ENCODE data around the gene HNRNPC. TPM values are rescaled to one million over a fixed set of nuclear protein-coding genes. Genes with fewer than 3 reads are reported as not detected.
"Not testable (repeated sequence)": the region's sequence is repeated elsewhere in the genome, so short reads cannot be mapped to it uniquely, and the experiment has no call there.

The HNRNPC gene
- total RNA-seq, 1 donor from 2014 or later = 958 TPM

DNA sequence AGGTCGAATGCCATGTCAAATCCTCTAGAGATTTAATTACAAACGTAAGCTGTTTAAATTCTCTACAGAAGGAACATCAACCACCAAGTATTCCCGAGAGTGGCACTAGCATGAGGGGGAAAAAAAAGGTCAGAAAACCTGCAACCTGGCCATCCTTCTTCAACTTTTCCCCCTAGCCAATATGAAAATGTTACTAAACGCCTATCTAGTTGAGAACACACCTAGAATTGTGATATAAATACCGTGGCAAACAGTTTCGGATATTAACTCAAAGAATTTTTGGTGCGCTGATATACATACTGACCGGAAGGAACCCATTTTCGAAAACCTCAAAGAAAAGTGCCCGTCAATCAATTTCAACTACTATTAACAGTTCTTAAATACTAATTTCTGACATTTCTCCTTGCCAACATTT, 1.8 kb downstream of the HNRNPC start:
- peak overlapping the region; percentile 100 for H3K27ac Mint-ChIP-seq
- peak overlapping the region; percentile 99 for H3K4me3 Mint-ChIP-seq
- H3K4me1 Mint-ChIP-seq (ENCODE audit: low read depth) = peaks cover 53% of the 10 kb centered on the region
- DNase-seq (ENCODE audit: low spot score) = no peak
- H3K9me3 Mint-ChIP-seq = no peaks in the 10 kb centered on the region
- peaks cover 57% of the 10 kb centered on the region for H3K36me3 Mint-ChIP-seq (ENCODE audit: low read depth)
- H3K27me3 Mint-ChIP-seq (ENCODE audit: insufficient read depth) = no peaks in the 10 kb centered on the region
- intact Hi-C loops (cut with micrococcal nuclease) = loop anchor here (5.0 kb wide), 3 partner anchors 165 to 1270 kb away; partner anchors contain the start of genes PIP4P1 and TMEM253

DNA sequence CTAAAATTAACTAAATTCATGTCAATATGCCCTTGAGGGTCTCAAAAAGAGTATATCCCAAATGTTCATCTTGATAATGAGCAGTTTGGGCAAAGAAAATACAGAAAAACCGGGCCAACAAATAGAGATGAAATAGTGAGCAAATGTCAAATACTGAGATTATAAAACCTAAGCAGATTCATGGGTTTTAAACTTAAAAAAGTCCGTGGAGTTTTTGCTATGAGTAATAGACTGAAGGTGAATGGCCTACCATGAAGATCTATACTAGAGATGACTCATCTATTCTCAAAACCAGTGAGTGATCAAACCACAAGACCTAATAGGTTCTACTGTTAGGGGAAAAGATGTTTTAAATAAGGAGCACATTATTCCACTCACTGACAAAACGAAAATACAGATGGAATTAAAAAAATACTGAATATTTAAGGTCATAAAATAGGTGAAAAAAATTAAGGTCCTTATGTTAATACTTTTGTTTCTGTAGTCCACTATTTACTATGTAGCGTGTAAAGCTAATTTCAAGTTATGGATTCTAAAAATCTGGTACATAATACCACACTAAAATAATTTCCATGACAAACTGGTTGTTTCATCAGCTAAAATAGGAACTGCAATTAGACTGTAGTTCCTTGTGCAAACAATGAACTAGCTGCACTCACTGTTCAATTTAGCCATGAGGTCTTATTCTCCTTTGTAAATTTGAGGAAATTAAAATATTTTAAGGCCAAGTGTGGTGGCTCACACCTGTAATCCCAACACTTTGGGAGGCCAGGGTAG, 5.0 kb downstream of the HNRNPC start:
- Mint-ChIP-seq H3K9me3 (no peaks in the 10 kb centered on the region), H3K36me3 (ENCODE audit: low read depth) (peaks cover 74% of the 10 kb centered on the region), H3K4me1 (ENCODE audit: low read depth) (peaks cover 66% of the 10 kb centered on the region), H3K27me3 (ENCODE audit: insufficient read depth) (no peaks in the 10 kb centered on the region), H3K27ac (peak overlapping the region; percentile 91), H3K4me3 (peak overlapping the region; percentile 99)
- no peak for DNase-seq (ENCODE audit: low spot score)
- intact Hi-C loops (cut with micrococcal nuclease) = loop anchor here (1.0 to 5.0 kb wide), 3 partner anchors 47 to 150 kb away; no protein-coding TSS in a partner anchor

DNA sequence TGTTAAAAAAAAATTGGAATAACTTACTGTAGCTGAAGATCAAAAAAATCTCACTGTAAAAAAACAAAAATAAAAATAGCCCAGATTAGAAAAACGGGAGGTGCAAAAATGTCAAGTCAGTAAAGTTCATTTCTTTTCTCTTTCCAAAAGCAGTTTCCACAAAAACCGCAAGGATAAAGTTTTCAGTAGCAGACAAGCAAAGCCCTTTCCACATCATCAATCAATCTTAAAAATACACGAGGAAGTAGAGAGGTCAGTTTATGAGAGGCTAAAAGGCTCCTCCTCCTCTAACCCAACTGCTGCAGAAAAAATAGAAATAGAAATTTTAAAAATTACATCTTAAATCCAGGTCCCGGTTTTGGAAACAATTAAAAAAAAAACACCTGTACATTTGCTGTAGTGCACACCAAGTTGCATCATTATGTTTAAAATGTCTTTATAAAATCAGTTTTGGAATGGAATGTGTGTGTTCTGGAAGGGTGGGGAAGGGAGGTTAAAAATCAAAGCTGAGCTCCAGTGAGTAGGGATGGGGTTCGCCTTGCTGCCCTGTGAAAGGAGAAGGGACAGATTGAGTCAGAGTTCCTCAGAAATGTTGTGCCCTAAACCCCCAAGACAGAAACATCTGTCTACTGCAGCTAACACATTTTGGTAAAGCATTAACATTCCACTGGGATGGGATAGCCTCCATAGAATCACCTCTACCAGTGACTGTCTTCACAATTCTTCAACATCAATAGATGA, 5.8 kb downstream of the HNRNPC start:
- Mint-ChIP-seq H3K27ac (peak overlapping the region; percentile 91), H3K9me3 (no peaks in the 10 kb centered on the region), H3K4me3 (peak overlapping the region; percentile 99), H3K27me3 (ENCODE audit: insufficient read depth) (no peaks in the 10 kb centered on the region), H3K4me1 (ENCODE audit: low read depth) (peaks cover 74% of the 10 kb centered on the region), H3K36me3 (ENCODE audit: low read depth) (peaks cover 76% of the 10 kb centered on the region)
- intact Hi-C loops (cut with micrococcal nuclease) = loop anchor here (1.0 to 5.0 kb wide), 4 partner anchors 34 to 151 kb away; no protein-coding TSS in a partner anchor
- DNase-seq (ENCODE audit: low spot score) = no peak

DNA sequence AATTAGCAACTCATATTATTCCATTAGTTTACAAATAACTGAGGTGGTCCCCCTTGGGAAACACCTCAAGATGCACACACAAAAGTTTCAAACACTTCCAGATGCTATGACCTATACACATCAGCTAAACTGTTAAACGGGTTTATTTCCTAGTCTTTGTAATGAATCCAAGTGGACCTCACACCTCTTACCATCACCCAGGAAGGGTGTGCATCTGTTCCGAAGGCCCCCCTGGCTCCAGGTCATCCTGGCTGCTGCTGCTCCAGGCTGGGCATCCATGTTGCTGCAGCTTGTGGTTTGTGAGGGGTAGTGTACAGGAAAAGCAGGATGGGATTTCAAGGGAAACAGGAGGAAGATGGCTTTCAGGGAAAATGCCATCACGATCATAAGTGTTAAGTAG, 6.8 kb downstream of the HNRNPC start:
- Mint-ChIP-seq H3K36me3 (ENCODE audit: low read depth) (peaks cover 74% of the 10 kb centered on the region), H3K4me1 (ENCODE audit: low read depth) (peaks cover 80% of the 10 kb centered on the region), H3K27ac (peak overlapping the region; percentile 87), H3K4me3 (peak overlapping the region; percentile 84), H3K9me3 (no peaks in the 10 kb centered on the region), H3K27me3 (ENCODE audit: insufficient read depth) (no peaks in the 10 kb centered on the region)
- DNase-seq (ENCODE audit: low spot score) = no peak
- intact Hi-C loops (cut with micrococcal nuclease) = loop anchor here (5.0 kb wide), 1 partner anchor 45 kb away; no protein-coding TSS in a partner anchor

DNA sequence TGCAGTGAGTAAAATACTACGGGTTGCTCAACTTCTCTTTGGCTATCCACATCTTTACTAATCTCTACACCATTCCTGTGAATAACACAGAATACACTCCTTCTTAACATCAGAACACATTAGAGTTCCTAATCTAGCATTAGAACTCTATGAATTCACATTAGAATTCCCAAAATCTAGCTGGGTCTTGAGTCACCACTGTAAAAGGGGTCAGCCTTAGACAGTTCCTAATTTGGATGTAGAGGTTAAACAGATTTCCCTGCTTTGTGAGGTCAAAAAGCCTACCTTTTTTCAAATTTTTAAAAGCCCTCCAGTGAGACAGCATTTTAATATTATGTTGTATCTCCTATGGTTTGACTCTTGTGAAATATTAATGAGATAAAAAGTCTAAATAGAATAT, 7.4 kb downstream of the HNRNPC start:
- Mint-ChIP-seq H3K4me1 (ENCODE audit: low read depth) (peaks cover 82% of the 10 kb centered on the region), H3K4me3 (peak overlapping the region; percentile 84), H3K27me3 (ENCODE audit: insufficient read depth) (no peaks in the 10 kb centered on the region), H3K36me3 (ENCODE audit: low read depth) (peaks cover 77% of the 10 kb centered on the region), H3K27ac (peak overlapping the region; percentile 29), H3K9me3 (no peaks in the 10 kb centered on the region)
- intact Hi-C loops (cut with micrococcal nuclease) = loop anchor here (5.0 kb wide), 1 partner anchor 45 kb away; no protein-coding TSS in a partner anchor
- DNase-seq (ENCODE audit: low spot score) = no peak

DNA sequence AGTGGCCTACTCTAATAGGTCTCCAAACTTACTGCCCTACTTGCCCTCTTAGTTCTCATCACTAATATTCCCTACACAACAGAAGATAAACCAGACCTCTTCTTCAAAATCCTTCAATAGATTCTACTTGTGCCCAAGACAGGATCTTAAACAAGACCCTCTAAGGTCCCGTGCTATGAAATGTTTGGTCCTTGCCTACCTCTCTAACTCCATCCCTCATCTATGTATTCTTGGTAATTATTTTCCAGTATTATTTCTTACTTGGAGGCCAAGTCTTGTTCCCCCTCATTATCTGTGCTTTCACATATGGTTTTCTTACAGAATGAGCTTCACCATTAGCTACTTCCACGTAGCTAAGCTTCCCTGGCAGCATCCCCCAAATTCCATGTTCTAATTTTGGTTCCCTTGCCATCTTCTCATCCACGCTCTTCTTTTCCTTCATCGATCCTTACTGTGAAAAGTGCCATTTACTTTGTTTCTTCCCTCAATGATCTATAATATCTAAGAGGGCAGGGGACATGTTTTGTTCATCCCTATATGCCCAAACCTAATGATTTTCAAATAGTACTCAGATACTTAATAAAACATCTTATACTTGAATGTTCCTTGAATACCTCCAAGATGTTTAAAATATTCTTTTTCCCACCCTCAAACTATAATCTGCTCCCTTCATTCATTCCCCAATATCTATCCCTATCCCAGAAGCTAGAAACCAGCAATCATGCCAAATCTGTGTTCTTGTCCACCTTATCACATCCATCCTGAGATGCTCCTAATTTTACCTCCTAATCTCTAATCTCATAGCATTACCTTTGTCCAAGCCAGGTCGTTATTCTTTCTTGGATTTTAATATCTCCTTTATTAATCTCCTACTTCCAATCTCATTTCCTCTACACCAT, 10.1 kb downstream of the HNRNPC start:
- intact Hi-C loops (cut with micrococcal nuclease) = no loop called here

DNA sequence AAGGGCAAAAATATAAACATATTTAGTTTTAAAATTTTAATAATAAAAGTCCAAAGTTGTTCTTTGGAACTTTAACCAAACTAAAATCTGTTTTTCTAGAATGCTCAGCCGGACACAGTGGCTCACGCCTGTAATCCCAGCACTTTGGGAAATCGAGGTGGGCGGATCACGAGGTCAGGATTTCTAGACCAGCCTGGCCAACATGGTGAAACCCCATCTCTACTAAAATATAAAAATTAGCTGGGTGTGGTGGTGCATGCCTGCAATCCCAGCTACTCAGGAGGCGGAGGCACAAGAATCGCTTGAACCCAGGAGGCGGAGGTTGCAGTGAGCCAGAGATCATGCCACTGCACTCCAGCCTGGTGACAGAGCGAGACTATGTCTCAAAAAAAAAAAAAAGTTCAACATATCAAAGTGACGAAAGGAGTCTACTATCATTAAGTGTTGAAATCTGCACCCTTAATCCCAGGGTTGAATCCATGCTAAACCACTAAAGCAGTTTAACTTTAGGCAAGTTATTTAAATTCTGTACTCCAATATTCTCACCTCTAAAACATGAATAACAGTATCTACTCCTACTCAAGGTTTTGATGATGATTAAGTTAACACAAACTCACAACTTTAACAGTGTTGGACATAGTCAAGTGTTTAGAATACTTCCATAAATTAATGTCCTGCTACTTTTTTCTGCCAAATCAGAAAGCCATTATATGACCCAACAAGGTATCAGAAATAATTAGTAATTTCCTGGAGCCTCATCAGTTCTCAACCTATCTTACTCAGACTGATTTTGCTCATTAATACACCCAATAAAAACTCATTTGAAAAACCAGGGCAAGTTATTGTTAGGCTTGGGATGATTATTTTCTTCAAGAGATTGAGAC, 11.0 kb downstream of the HNRNPC start:
- no peak for DNase-seq (ENCODE audit: low spot score)
- H3K4me1 Mint-ChIP-seq (ENCODE audit: low read depth) = peaks cover 67% of the 10 kb centered on the region

More for the DNA sequence above, 10.1 kb downstream of the HNRNPC start:
- Mint-ChIP-seq H3K27me3 (ENCODE audit: insufficient read depth) (no peaks in the 10 kb centered on the region), H3K36me3 (ENCODE audit: low read depth) (peaks cover 73% of the 10 kb centered on the region), H3K4me3 (peak overlapping the region; percentile 41), H3K9me3 (no peaks in the 10 kb centered on the region), H3K27ac (peak overlapping the region; percentile 67), H3K4me1 (ENCODE audit: low read depth) (peaks cover 76% of the 10 kb centered on the region)
- no peak for DNase-seq (ENCODE audit: low spot score)

DNA sequence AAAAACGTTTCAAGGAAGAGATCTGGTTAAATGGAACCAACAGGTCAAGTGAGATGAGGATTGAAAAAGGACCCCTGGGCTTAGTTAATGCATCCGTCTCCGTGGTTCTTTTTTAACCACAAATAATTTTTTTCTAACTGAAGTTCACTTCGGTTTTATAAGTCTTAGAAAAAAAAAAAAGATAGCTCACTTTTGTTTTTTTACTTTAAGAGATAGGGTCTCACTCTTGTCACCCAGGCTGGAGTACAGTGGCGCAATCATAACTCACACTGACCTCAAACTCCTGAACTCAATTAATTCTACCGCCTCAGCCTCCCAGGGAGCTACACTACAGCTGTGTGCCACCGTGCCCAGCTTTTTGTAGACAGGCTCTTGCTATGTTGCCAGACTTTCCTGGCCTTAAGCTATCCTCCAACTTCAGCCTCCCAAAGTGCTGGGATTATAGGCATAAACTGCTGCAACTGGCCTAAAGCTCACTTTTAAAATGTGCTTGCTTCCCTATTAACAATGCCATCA, 11.8 kb downstream of the HNRNPC start:
- no peak for DNase-seq (ENCODE audit: low spot score)
- intact Hi-C loops (cut with micrococcal nuclease) = no loop called here
- H3K4me1 Mint-ChIP-seq (ENCODE audit: low read depth) = peaks cover 61% of the 10 kb centered on the region
- H3K36me3 Mint-ChIP-seq (ENCODE audit: low read depth) = peaks cover 67% of the 10 kb centered on the region
- H3K27me3 Mint-ChIP-seq (ENCODE audit: insufficient read depth) = no peaks in the 10 kb centered on the region
- H3K4me3 Mint-ChIP-seq = peak overlapping the region; percentile 52
- no peaks in the 10 kb centered on the region for H3K9me3 Mint-ChIP-seq
- H3K27ac Mint-ChIP-seq = peak overlapping the region; percentile 80

More for the DNA sequence above, 11.0 kb downstream of the HNRNPC start:
- Mint-ChIP-seq H3K36me3 (ENCODE audit: low read depth) (peaks cover 70% of the 10 kb centered on the region), H3K27ac (no peak overlapping the region), H3K4me3 (peak overlapping the region; percentile 39), H3K27me3 (ENCODE audit: insufficient read depth) (no peaks in the 10 kb centered on the region), H3K9me3 (no peaks in the 10 kb centered on the region)
- intact Hi-C loops (cut with micrococcal nuclease) = no loop called here

DNA sequence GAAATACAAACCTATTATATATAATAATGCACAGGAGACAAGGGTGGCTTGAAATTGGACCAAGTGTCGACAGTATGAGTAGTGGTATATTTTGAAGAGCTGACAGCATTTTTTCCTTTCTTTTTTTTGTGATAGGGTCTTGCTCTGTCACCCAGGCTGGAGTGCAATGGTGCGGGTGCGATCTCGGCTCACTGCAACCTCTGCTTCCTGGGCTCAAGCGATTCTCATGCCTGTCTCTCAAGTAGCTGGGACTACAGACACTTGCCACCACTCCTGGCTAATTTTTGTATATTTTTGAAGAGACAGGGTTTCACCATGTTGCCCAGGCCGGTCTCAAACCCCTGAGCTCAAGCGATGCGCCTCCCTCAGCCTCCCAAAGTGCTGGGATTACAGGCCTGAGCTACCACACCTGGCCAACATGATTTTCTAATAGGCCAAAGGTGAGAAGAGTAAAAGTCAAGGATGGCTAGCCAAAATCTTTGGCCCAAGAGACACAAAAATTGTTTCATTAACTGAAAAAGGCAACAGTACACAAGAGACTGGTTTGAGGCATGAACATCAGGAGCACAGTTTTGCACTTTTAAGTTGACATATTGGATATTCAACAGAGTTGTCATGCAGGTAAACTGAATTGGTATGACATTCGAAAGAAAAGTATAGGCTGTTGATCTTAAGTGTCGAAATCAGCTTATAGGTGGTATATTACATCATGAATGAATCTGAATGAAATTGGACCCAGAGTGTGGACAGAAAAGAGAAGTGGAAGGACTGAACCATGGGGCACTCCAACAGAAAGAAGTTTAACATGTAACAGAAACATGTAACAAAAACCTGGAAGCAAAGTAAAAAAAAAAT, 12.5 kb downstream of the HNRNPC start:
- Mint-ChIP-seq H3K27ac (peak overlapping the region; percentile 80), H3K27me3 (ENCODE audit: insufficient read depth) (no peaks in the 10 kb centered on the region), H3K36me3 (ENCODE audit: low read depth) (peaks cover 67% of the 10 kb centered on the region), H3K9me3 (no peaks in the 10 kb centered on the region), H3K4me3 (peak overlapping the region; percentile 52), H3K4me1 (ENCODE audit: low read depth) (peaks cover 60% of the 10 kb centered on the region)
- intact Hi-C loops (cut with micrococcal nuclease) = no loop called here
- DNase-seq (ENCODE audit: low spot score) = no peak

DNA sequence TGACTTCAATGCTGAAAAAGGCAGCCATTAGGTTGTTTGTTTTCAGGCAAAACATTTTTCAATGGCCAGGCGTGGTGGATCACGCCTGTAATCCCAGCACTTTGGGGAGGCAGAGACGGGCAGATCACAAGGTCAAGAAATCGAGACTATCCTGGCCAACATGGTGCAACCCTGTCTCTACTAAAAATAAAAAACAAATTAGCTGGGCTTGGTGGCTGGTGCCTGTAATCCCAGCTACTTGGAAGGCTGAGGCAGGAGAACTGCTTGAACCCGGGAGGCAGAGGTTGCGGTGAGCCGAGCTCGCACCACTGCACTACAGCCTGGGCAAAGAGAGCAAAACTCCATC, 13.2 kb downstream of the HNRNPC start:
- DNase-seq (ENCODE audit: low spot score); H3K27me3 Mint-ChIP-seq (ENCODE audit: insufficient read depth); H3K27ac Mint-ChIP-seq; H3K9me3 Mint-ChIP-seq; intact Hi-C loops (cut with micrococcal nuclease): not testable (repeated sequence)
- Mint-ChIP-seq H3K4me1 (ENCODE audit: low read depth) (peaks cover 53% of the 10 kb centered on the region), H3K4me3 (peak overlapping the region; percentile 28), H3K36me3 (ENCODE audit: low read depth) (peaks cover 67% of the 10 kb centered on the region)
